RKO (cell line): ENCODE results near the gene NXPH2.

Source experiments
- DNase-seq: peaks from one replicate; pipeline ENCODE4 v3.0.0-alpha.2; 2016; ENCODE audit warnings: low spot score

Gene NXPH2

GRCh38 chr2:138637061-138637460 is 143.1 kb downstream of the NXPH2 start:
- no peak for DNase-seq

- DNase-seq, result no peak
Measured at GRCh38 chr2:138633049-138633448, 147.1 kb downstream of the NXPH2 start.

GRCh38 chr2:138632066-138632620 is 148.0 kb downstream of the NXPH2 start:
- no peak for DNase-seq

GRCh38 chr2:138630164-138630563 is 150.0 kb downstream of the NXPH2 start:
- DNase-seq, result no peak

- no peak for DNase-seq
Measured at GRCh38 chr2:138626148-138626547, 154.0 kb downstream of the NXPH2 start.

- no peak for DNase-seq
Measured at GRCh38 chr2:138622613-138623012, 157.6 kb downstream of the NXPH2 start.

- no peak for DNase-seq
Measured at GRCh38 chr2:138621139-138621538, 159.1 kb downstream of the NXPH2 start.

- DNase-seq, result no peak
Measured at GRCh38 chr2:138620431-138620830, 159.8 kb downstream of the NXPH2 start.
